T-helper 2 cell (primary cell): Measurements from ENCODE around the gene TM9SF1.

Experiments
- DNase-seq, 5 experiments: peaks; one replicate each; pipeline versions ENCODE4 v3.0.0 to v3.0.0-alpha.2; 2012 to 2022

TM9SF1 gene

GRCh38 chr14:24196071-24197055 is 1.1 kb upstream of the TM9SF1 start:
- no peak for DNase-seq

DNA sequence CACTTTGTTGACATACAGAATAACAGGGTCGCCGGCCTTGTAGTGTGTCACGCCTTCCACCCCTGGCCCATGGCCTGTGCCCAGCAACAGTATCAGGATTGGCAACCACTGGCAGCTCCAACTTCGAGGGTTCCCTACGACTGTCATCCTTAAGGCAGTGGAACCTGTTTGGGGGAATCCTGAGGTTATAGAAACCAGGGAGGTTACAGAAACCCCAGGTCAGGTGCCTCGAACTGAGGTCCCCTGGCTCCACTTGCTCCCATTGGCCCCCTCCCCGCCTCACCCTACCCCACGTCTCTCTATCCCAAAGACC is 412 bp downstream of the TM9SF1 start:
- no peak for DNase-seq

GRCh38 chr14:24194186-24194872 is 912 bp downstream of the TM9SF1 start:
- no peak for DNase-seq

GRCh38 chr14:24192933-24193332 is 2.3 kb downstream of the TM9SF1 start:
- DNase-seq, result no peak

GRCh38 chr14:24190416-24190815 is 4.8 kb downstream of the TM9SF1 start:
- DNase-seq, result no peak

DNA sequence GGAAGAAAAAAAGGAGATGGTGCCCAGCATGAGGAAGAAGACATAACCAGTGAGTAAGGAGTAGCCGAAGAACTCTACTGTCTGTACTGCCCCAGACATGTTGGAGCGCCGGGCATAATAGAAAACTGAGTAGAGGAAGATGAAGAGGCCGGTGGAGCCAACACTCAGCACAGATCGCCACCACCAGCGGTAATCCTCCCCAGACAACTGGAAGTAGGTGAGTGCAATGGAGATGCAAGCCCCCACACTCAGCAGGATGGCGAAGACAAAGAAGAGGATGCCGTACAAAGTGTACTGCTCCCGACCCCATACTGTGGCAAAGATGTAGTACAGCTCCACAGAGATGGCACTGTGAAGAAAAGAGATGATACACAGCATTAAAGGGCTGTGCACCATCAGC is 5.8 kb downstream of the TM9SF1 start:
- no peak for DNase-seq

DNA sequence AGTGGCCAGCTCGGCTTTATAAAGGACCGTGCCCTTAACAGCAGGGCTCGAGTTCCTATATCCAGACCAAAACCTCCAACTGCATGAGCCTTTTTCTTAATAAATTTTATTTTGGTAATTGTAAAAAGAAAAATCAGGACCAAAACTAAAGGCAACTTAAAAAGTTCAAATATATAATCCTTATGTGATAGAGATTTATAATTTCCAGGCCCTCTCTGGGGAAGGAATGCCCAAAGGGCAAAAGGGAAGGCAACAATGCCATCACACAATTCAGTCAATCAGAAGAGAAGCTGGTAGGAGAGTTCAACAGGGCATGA is 6.2 kb downstream of the TM9SF1 start:
- no peak for DNase-seq

GRCh38 chr14:24188251-24189058 is 6.8 kb downstream of the TM9SF1 start, which contains the start of gene IPO4:
IPO4 (minus strand) TSS chr14:24188816; CDS start chr14:24188787, 29 bp downstream.
- DNase-seq, result peak; percentile 83 to 98 (median 93)

- no peak for DNase-seq
Observed at GRCh38 chr14:24187539-24187915, 7.7 kb downstream of the TM9SF1 start.

DNA sequence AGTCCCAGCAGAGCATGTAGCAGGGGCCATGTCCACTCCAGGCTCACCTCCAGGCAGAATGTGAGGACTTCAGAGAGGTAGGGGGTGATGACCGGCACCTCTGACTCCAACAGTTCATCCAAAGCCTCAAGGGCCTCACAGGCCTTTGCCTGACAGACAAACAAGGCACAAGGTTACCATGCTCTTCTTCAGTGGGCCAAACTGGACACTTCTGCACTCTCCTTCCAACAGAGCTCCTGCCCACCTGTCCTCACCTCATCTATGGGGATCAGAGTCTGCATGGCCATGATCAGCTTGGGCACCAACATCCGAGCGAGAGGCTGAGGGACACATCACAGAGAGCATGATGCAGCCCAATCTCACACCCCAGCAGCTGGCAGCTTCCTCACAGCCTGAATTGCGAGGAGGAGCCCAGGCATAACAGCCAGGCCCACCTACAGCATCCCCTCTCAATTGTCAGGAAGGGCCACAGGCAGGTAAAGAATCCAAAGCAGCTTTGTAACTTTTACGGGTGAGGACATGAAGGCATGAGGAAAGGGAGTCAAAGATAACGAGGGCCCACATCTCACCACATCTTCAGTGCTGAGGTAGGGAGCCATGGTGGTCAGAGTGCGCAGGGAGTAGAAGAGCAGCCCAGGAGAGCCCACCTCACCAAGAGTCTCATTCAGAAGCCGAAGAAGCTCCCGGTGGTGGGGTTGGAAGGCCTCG is 8.3 kb downstream of the TM9SF1 start:
- DNase-seq, result no peak

- no peak for DNase-seq
Observed at GRCh38 chr14:24185741-24186140, 9.5 kb downstream of the TM9SF1 start.

GRCh38 chr14:24185026-24185425 is 10.2 kb downstream of the TM9SF1 start:
- DNase-seq, result no peak

DNA sequence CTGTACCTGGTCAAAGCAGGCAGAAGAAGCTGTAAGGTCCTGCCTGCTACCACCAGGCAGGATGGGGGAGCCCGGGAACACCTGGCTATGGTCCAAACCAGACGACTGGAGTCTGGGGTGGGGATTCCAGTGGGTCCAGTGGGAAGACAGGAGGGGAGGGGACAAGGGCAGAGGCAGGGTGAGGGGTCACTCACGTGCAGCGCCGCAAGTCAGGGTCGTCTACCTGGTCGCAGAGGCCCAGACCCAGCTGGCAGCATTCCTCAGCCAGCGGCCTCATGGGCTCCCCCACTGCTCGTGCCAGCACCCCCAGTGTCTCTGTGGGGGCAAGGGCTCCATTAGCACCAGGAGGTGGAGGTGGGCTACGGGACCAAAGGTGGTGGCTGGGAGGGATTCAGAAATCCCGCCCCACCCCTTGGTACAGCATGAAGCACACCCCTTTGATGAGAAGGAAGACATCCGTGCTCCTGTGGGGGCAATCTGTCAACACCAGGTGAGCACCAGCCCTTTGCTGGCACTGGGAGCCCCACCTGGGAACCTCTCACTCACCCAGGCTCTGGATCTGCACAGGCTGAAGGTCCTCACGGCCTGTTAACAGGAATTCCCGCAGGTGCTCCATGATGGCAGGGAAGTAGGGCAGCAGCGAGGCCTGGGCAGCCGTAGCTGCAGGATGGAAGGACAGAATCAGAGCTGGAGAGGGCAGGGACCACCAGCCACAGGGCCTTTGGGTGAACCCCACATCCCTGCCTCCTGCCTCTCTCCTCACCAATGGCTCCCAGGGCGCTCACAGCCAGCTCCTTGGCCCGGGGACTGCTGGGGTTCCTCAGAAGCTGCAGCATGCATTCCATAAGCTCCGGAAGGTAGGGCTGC is 10.9 kb downstream of the TM9SF1 start:
- no peak for DNase-seq

DNA sequence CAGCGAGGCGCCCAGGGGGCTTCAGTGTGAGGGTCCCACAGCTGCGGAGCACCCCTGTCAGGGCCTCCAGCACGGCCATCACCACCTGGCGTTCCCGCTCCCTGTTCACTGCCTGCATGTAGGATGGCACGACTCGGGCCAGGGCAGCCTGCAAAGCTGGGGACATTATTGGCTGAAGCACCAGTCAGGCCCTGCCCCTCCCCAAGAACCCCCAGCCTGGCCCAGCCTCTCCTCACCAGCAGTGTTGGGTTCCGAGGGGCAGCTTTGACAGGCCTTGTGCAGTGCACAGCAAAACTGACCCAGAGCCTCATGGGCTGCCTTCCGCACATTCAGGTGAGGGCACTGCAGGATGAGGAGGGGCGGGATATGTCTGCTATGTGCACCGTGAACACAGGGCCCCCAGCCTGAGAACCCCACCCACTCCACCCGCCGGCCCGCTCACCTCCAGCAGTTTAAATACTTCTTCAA is 12.2 kb downstream of the TM9SF1 start:
- no peak for DNase-seq

GRCh38 chr14:24182110-24182882 is 12.9 kb downstream of the TM9SF1 start:
- no peak for DNase-seq

GRCh38 chr14:24181371-24182077 is 13.7 kb downstream of the TM9SF1 start:
- DNase-seq, result no peak

DNA sequence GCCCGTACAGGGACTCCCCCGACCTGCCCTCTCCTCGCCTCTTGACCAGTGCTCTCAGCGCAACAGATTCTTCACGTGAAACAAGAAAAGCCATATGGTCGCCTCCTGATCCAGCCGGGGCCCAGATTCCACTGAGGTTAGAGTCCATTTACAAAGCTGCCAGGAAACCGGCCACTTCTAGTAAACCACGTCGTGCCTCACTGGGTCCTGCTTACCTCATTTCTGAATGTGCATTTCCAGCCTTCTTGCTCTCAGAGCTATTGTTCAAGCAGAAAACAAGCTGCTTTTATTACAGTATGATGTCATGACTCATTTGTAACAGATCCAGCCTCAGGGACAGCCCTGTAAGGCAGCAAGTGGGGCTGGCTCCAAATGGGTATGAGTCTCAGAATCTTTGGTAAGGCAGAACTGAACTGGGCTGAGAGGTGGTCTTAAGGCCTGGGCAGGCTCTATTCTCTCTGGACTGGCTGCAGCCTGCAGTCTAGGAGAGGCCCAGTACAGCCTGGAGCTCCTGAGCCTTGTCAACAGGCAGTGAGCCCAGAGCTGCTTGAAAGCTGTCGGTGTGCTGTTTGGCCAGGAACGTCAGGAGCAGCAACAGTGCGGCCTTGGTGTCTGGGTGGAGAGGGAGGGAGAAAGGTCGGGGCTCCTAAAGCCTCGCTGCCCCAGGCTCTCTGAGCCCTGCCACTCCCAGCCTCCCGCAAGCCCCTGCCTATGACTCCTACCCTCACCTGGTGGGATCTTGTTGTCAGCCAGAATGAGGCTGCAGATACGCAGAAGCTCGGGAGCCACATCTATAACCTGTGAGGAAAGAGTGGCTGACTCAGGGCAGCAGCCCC is 15.1 kb downstream of the TM9SF1 start:
- DNase-seq, result no peak

GRCh38 chr14:24179294-24179960 is 15.8 kb downstream of the TM9SF1 start:
- DNase-seq, result no peak
